ENCODE data around the gene GRIK4.

The GRIK4 gene

DNA sequence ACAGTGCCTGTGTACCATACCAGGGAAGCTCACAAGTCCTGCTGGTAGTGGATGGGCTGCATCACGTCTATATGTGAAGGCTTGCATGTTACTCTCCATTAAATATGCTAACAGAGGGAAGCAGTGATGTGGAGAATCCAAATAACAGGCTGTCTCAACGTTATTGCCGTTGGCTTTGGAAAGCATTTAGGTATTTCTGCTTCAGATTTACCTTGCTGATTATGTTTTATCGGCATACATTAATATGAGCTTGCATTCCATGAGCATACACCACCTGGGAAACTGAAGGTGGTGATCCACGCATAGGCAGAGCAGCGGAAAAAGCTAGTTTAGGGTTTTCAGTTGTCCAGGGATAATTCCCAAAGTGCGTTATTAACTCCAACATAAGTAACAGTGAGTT, 175.0 kb downstream of the GRIK4 start:
- in situ Hi-C loops (cut with HindIII; ENCODE audit: low sequenced_read_pairs), result loop anchor here (25.0 kb wide), 1 partner anchor 174 kb away; the partner anchor contains the start of gene GRIK4
- no peak for DNase-seq (ENCODE audit: low read depth)
- TF ChIP-seq, protein P1, sequence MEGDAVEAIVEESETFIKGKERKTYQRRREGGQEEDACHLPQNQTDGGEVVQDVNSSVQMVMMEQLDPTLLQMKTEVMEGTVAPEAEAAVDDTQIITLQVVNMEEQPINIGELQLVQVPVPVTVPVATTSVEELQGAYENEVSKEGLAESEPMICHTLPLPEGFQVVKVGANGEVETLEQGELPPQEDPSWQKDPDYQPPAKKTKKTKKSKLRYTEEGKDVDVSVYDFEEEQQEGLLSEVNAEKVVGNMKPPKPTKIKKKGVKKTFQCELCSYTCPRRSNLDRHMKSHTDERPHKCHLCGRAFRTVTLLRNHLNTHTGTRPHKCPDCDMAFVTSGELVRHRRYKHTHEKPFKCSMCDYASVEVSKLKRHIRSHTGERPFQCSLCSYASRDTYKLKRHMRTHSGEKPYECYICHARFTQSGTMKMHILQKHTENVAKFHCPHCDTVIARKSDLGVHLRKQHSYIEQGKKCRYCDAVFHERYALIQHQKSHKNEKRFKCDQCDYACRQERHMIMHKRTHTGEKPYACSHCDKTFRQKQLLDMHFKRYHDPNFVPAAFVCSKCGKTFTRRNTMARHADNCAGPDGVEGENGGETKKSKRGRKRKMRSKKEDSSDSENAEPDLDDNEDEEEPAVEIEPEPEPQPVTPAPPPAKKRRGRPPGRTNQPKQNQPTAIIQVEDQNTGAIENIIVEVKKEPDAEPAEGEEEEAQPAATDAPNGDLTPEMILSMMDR (IDR thresholded peaks at IDR 0.05; ENCODE audit: low read depth, low read length, missing control alignments), result no peak
- no peak overlapping the region for H3K4me3 ChIP-seq (ENCODE audit: low read depth, low read length)

DNA sequence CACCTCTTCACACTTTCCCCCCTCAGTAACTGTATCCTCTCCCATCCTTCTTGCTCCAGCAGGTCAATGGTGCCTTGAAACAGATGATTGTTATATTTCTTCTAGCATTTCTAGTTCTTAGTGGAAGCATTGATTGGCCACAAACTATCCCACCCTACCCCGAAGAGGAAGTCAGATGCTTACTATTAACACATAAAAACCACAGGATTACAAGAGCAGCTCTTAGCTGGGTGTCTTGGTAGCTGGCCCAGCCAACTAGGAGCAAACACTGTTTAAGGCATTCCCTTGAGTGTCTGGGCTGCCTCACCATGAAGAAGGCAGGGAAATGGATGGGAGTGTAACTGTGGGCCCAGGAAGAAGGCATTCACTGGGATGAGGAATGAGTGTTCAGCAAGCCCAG, 176.6 kb downstream of the GRIK4 start:
- TF ChIP-seq, protein P1 (IDR thresholded peaks at IDR 0.05; ENCODE audit: low read depth, low read length, missing control alignments), result no peak
- DNase-seq (ENCODE audit: low read depth), result no peak
- in situ Hi-C loops (cut with HindIII; ENCODE audit: low sequenced_read_pairs), result loop anchor here (25.0 kb wide), 1 partner anchor 176 kb away; the partner anchor contains the start of gene GRIK4
- no peak overlapping the region for H3K4me3 ChIP-seq (ENCODE audit: low read depth, low read length)

DNA sequence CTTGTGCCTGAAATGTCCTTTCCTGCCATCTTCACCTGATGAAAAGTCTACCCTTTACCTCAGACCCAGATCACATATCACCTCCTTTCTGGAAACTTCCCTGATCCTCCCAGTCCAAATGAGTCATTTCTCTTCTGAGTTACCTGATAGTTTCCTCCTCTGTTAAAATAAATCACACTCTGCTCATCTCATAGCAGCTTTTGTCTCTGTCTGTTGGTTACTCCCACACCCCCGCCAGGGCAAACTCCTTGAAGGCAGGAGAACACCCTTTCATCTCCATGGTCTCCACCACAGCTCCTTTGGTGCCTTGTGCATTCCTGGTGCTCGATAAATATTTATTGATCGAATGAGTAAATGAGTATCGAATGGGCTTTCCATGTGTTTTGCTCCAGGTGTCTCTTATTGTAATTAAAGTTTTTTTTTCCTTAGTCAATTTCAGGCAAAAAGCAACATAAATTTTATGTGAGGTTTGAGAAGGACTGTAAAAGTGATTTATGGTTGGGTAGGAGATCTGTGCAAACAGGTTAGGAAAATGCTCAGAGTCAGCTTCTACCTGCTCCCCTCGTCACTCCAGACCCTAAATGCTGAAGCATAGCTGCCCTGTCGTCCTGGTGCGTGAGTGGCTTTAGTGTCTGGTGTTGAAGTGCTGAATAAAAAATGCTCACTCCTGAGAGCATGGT, 178.2 kb downstream of the GRIK4 start:
- H3K4me3 ChIP-seq (ENCODE audit: low read depth, low read length), result no peak overlapping the region
- no peak for DNase-seq (ENCODE audit: low read depth)
- in situ Hi-C loops (cut with HindIII; ENCODE audit: low sequenced_read_pairs), result loop anchor here (25.0 kb wide), 1 partner anchor 177 kb away; the partner anchor contains the start of gene GRIK4
- TF ChIP-seq, protein P1 (IDR thresholded peaks at IDR 0.05; ENCODE audit: low read depth, low read length, missing control alignments), result no peak

DNA sequence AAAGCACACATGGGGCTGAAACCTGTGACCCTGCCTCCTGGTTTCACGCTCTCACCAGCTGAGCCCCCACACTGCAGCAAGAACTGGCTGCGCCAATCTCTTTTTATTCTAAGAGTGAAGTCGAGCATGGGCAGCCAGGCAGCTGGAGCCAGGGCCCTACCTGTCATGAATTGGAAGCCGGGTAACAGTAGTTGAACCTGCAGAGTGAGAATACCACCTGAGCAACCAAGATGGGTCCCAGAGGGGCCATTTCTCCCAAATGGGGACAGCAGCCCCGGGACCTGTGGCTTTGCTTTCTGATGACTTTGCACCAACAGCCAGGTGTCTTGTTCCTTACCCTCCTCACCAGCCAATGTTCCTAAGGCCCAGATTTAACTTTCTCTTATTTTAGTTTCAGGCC, 178.9 kb downstream of the GRIK4 start:
- TF ChIP-seq, protein P1 (IDR thresholded peaks at IDR 0.05; ENCODE audit: low read depth, low read length, missing control alignments), result no peak
- no peak overlapping the region for H3K4me3 ChIP-seq (ENCODE audit: low read depth, low read length)
- DNase-seq (ENCODE audit: low read depth), result no peak
- in situ Hi-C loops (cut with HindIII; ENCODE audit: low sequenced_read_pairs), result loop anchor here (25.0 kb wide), 1 partner anchor 178 kb away; the partner anchor contains the start of gene GRIK4

DNA sequence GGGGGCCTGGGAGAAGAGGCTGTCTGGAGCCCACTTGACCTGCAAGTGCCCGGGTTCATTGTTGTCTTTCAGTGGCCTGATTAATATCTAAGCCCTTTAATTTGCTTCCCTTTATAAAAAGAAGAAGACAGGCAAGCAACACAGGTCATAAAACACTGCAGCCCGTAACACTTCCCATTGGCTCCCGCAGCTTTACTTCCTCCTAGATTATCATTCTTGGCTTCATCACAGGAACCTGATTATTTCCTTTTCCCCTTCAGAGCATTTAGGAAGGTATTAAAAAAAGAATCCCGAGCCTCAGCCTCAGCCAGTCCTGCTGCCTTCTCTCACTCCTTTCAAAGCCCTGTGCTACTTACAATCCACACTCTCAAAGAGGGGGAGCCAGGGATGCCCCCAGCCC, 183.2 kb downstream of the GRIK4 start:
- TF ChIP-seq, protein P1 (IDR thresholded peaks at IDR 0.05; ENCODE audit: low read depth, low read length, missing control alignments), result no peak
- in situ Hi-C loops (cut with HindIII; ENCODE audit: low sequenced_read_pairs), result loop anchor here (25.0 kb wide), 1 partner anchor 182 kb away; the partner anchor contains the start of gene GRIK4
- no peak overlapping the region for H3K4me3 ChIP-seq (ENCODE audit: low read depth, low read length)
- DNase-seq (ENCODE audit: low read depth), result no peak

DNA sequence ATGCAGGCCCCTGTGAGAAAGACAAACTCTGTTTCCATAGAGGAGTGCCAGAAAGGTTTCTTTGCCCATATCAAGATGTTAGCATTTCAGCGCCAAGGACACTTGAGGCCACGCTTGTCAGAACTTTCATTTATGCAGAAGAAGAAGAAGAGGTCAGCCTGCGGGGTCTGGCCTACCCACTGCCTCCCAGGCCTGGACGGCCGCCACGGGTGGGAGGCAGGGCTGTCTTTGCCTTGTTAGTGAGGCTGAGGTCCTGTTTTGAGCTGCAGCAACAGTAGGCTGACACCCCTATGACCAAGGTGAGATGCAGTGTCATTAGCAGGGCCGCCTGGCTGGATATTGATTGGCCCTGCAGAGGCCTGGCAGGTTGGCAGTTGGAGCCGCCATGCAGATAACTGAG, 183.9 kb downstream of the GRIK4 start:
- DNase-seq (ENCODE audit: low read depth), result no peak
- H3K4me3 ChIP-seq (ENCODE audit: low read depth, low read length), result no peak overlapping the region
- in situ Hi-C loops (cut with HindIII; ENCODE audit: low sequenced_read_pairs), result loop anchor here (25.0 kb wide), 1 partner anchor 183 kb away; the partner anchor contains the start of gene GRIK4
- TF ChIP-seq, protein P1 (IDR thresholded peaks at IDR 0.05; ENCODE audit: low read depth, low read length, missing control alignments), result no peak

Data from astrocyte of the cerebellum (primary cell).